MM.1S (cell line): ENCODE data around the gene PSMB8.

Source experiments
- CTCF ChIP-seq: fragments of 300-600 bp; sonication (generic); IDR thresholded peaks from 2 replicates; pipeline ENCODE4 v1.5.1; 2016; ENCODE audit warnings: antibody characterized with exemption, low read length, mixed read lengths
- EZH2phosphoT487 ChIP-seq: fragments of 300-600 bp; sonication (generic); IDR thresholded peaks from 2 replicates; pipeline ENCODE4 v1.6.1; 2018; ENCODE audit warnings: antibody characterized with exemption, low read length

GRCh38 chr6:32890831-32891230 lies 47.0 kb upstream of the PSMB8 start:
- TF ChIP-seq CTCF (no peak), EZH2phosphoT487 (no peak)
